Keratinocyte (primary cell): Measurements from ENCODE around the gene FMN1. TPM values are rescaled to one million over a fixed set of nuclear protein-coding genes. Genes with fewer than 3 reads are reported as not detected.

Experiments
- DNase-seq: peaks from one replicate; pipeline ENCODE4 v3.0.0-alpha.2; 2011; ENCODE audit warnings: low read depth, missing footprints, low spot score
- FAIRE-seq: peaks from 2 replicates; lab custom pipeline; 2011; peaks lifted over from hg19 to GRCh38; lab: Jason Lieb, UNC
- H2AFZ ChIP-seq: 2 replicates; pipeline ENCODE4 v1.6.0; 2012; ENCODE audit warnings: low read length, control low read depth, inconsistent platforms; ENCODE audit not compliant: control insufficient read depth
- H3K27ac ChIP-seq: 2 replicates; pipeline ENCODE4 v1.5.1; 2011; ENCODE audit warnings: low read length; ENCODE audit not compliant: control insufficient read depth, insufficient read depth
- H3K27me3 ChIP-seq: 3 replicates; pipeline ENCODE4 v1.6.0; 2011; ENCODE audit warnings: low read length; ENCODE audit not compliant: control insufficient read depth, insufficient read depth; ENCODE audit errors: extremely low read depth
- H3K36me3 ChIP-seq, 2 experiments: 2 replicates in 1 of 2; 3 replicates in 1 of 2; pipeline ENCODE4 v1.5.1; 2011; ENCODE audit warnings: low read length in 2 of 2, mild to moderate bottlenecking in 1 of 2; ENCODE audit not compliant: control insufficient read depth in 2 of 2, insufficient read depth in 2 of 2; ENCODE audit errors: extremely low read depth in 1 of 2
- H3K4me1 ChIP-seq: 3 replicates; pipeline ENCODE4 v1.5.1; 2011; ENCODE audit warnings: low read length; ENCODE audit not compliant: control insufficient read depth, insufficient read depth; ENCODE audit errors: extremely low read depth
- H3K4me2 ChIP-seq: 3 replicates; pipeline ENCODE4 v1.6.0; 2011; ENCODE audit warnings: low read depth, low read length; ENCODE audit not compliant: control insufficient read depth, insufficient read depth; ENCODE audit errors: extremely low read depth
- H3K4me3 ChIP-seq, 3 experiments: fragments of 200-600 bp in 1 of 3; sonication (generic) in 1 of 3; 2 replicates in 2 of 3; 3 replicates in 1 of 3; pipeline ENCODE4 v1.5.1; 2011 to 2016; ENCODE audit warnings: low read length in 3 of 3, mild to moderate bottlenecking in 3 of 3, control low read depth in 2 of 3, inconsistent platforms in 1 of 3, low read depth in 1 of 3, mixed read lengths in 1 of 3, mixed run types in 1 of 3, moderate library complexity in 1 of 3; ENCODE audit not compliant: control insufficient read depth in 2 of 3, insufficient read depth in 2 of 3; ENCODE audit errors: extremely low read depth in 1 of 3
- H3K79me2 ChIP-seq: 2 replicates; pipeline ENCODE4 v1.6.0; 2012; ENCODE audit warnings: low read length; ENCODE audit not compliant: control insufficient read depth, insufficient read depth
- H3K9ac ChIP-seq: 3 replicates; pipeline ENCODE4 v1.6.0; 2011; ENCODE audit warnings: low read length; ENCODE audit not compliant: control insufficient read depth, insufficient read depth; ENCODE audit errors: extremely low read depth
- H3K9me1 ChIP-seq: 3 replicates; pipeline ENCODE4 v1.6.0; 2011; ENCODE audit warnings: low read length; ENCODE audit not compliant: control insufficient read depth, insufficient read depth; ENCODE audit errors: extremely low read depth
- H3K9me3 ChIP-seq: 2 replicates; pipeline ENCODE4 v1.5.1; 2012; ENCODE audit warnings: low read depth, low read length; ENCODE audit not compliant: control insufficient read depth
- H4K20me1 ChIP-seq: 3 replicates; pipeline ENCODE4 v1.6.0; 2011; ENCODE audit warnings: low read length; ENCODE audit not compliant: control insufficient read depth, insufficient read depth; ENCODE audit errors: extremely low read depth
- CTCF ChIP-seq, 3 experiments: IDR thresholded peaks in 1 of 3; conservative IDR thresholded peaks in 1 of 3; optimal IDR thresholded peaks in 1 of 3; 2 replicates in 2 of 3; 3 replicates in 1 of 3; pipeline versions ENCODE3 to v1.5.1; 2011; ENCODE audit warnings: low read length in 3 of 3, mild to moderate bottlenecking in 3 of 3, moderate library complexity in 2 of 3, control low read depth in 1 of 3, inconsistent platforms in 1 of 3; ENCODE audit not compliant: insufficient read depth in 2 of 3; ENCODE audit errors: extremely low read depth in 1 of 3
- EZH2 ChIP-seq: IDR thresholded peaks from one replicate; pipeline ENCODE4 v1.6.1; 2012; ENCODE audit warnings: inconsistent platforms, mild to moderate bottlenecking, low read length, moderate library complexity
- dilution Hi-C: fragments of 300-500 bp; cut with MboI; formaldehyde crosslinking; loops from one replicate; pipeline ENCODE4 v1.7.0; 2020; ENCODE audit warnings: low sequenced_read_pairs; ENCODE audit not compliant: extremely low pct_ligation_motif_present
- polyA plus RNA-seq, 5 experiments: library from polyadenylated mRNA; depleted of rRNA in 3 of 5; stranded (reverse) in 3 of 5; stranded (forward) in 1 of 5; unstranded in 1 of 5; fragments of >200 nt; gene quantifications; 1 replicate in 1 of 5; 2 replicates in 3 of 5; 3 replicates in 1 of 5; pipeline versions ENCODE4 v1.2.1 to v1.2.3, GENCODE V29; 2011 to 2012; ENCODE audit warnings: missing spikeins in 2 of 5, low read depth in 1 of 5, low replicate concordance in 1 of 5

Gene FMN1
- polyA plus RNA-seq, 1 donor (not counting 4 experiments of a cell fraction or from before 2014, with no cell fraction given) = 0.71 TPM

DNA sequence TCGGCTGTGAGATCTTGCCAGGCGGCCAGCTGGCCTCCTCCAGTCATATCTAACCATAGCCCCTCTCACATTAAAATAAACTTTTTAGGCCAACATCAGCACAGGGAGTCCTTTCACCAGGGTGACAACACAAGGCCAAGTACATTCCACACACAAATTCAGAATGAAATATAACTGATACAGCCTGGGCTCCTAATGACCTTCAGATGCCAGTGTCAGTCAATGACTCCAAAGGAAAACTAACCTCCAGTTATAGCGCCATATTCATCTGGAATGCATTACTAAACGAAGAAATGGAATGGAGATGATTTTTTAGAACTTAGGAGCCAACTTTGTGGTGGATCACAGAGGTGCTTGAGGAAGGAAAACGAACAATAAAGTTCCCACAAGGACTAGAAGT lies 271.3 kb downstream of the FMN1 start:
- Histone ChIP-seq H3K79me2 (no peaks in the 10 kb centered on the region), H3K27ac (no peak overlapping the region), H3K27me3 (no peaks in the 10 kb centered on the region), H2AFZ (no peak overlapping the region), H3K9me1 (no peaks in the 10 kb centered on the region), H3K9me3 (no peaks in the 10 kb centered on the region), H3K4me3 (no peak overlapping the region), H3K36me3 (no peaks in the 10 kb centered on the region), H3K4me1 (no peaks in the 10 kb centered on the region), H3K4me2 (no peak overlapping the region), H4K20me1 (no peaks in the 10 kb centered on the region), H3K9ac (no peak overlapping the region)
- FAIRE-seq (no peak), DNase-seq (no peak)
- dilution Hi-C loops = no loop called here
- no peak for TF ChIP-seq CTCF (optimal IDR thresholded peaks at IDR 0.05 in 1 of 3, IDR thresholded peaks at IDR 0.05 in 1 of 3, conservative IDR thresholded peaks at IDR 0.05 in 1 of 3; ENCODE audit: extremely low read depth in 1 of 3, insufficient read depth in 2 of 3, low read length in 3 of 3)
- TF ChIP-seq EZH2 = no peak

DNA sequence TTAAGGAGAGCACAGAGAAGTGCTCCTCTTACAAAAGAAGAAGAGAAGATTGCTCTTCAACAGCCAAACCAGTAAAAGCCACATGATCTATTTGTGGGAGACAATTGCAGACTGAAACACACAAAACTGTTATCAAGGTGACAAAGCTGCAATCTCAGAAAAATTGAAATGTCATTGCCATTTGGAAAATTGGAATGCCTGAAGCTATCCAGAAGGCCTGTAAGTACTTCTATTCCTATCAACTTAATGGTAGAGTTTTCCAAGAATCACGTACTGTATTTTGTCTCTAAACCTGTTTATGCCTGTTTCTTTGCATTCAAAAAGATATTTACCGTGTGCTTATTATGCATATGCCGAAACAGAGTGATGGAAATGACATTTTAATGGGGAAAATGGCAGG lies 272.0 kb downstream of the FMN1 start:
- no peaks in the 10 kb centered on the region for H3K9me1 ChIP-seq
- no peak for FAIRE-seq

More for the DNA sequence above, 272.0 kb downstream of the FMN1 start:
- Histone ChIP-seq H3K27me3 (no peaks in the 10 kb centered on the region), H4K20me1 (no peaks in the 10 kb centered on the region), H3K9ac (no peak overlapping the region), H2AFZ (no peak overlapping the region), H3K79me2 (no peaks in the 10 kb centered on the region), H3K9me3 (no peaks in the 10 kb centered on the region), H3K4me2 (no peak overlapping the region), H3K4me1 (no peaks in the 10 kb centered on the region), H3K27ac (no peak overlapping the region), H3K36me3 (no peaks in the 10 kb centered on the region), H3K4me3 (no peak overlapping the region)
- dilution Hi-C loops = no loop called here
- DNase-seq = no peak
- TF ChIP-seq CTCF (optimal IDR thresholded peaks at IDR 0.05 in 1 of 3, IDR thresholded peaks at IDR 0.05 in 1 of 3, conservative IDR thresholded peaks at IDR 0.05 in 1 of 3; ENCODE audit: extremely low read depth in 1 of 3, insufficient read depth in 2 of 3, low read length in 3 of 3) (no peak), EZH2 (no peak)
